GM19238 (cell line): ENCODE results near the gene PTPRT.

Source experiments
- DNase-seq: peaks from one replicate; pipeline ENCODE4 v3.0.0; 2011; ENCODE audit warnings: low spot score; ENCODE audit not compliant: insufficient read length

Gene PTPRT

GRCh38 chr20:42844751-42845150 lies 345.0 kb downstream of the PTPRT start:
- DNase-seq = no peak

- no peak for DNase-seq
These were observed 352.2 kb downstream of the PTPRT start for GRCh38 chr20:42837456-42837855.

- no peak for DNase-seq
These were observed 353.4 kb downstream of the PTPRT start for GRCh38 chr20:42836339-42836738.

GRCh38 chr20:42807876-42808275 lies 381.8 kb downstream of the PTPRT start:
- DNase-seq = no peak

GRCh38 chr20:42795111-42795695 lies 394.5 kb downstream of the PTPRT start:
- no peak for DNase-seq

GRCh38 chr20:42792052-42792451 lies 397.7 kb downstream of the PTPRT start:
- no peak for DNase-seq

- DNase-seq = no peak
These were observed 399.6 kb downstream of the PTPRT start for GRCh38 chr20:42790111-42790510.

GRCh38 chr20:42788707-42789106 lies 401.0 kb downstream of the PTPRT start:
- no peak for DNase-seq

GRCh38 chr20:42785041-42785440 lies 404.7 kb downstream of the PTPRT start:
- DNase-seq = no peak

- DNase-seq = no peak
These were observed 410.5 kb downstream of the PTPRT start for GRCh38 chr20:42779216-42779615.

- DNase-seq = no peak
These were observed 413.8 kb downstream of the PTPRT start for GRCh38 chr20:42775866-42776265.

- DNase-seq = no peak
These were observed 414.7 kb downstream of the PTPRT start for GRCh38 chr20:42775037-42775436.

- DNase-seq = no peak
These were observed 426.7 kb downstream of the PTPRT start for GRCh38 chr20:42763015-42763414.

GRCh38 chr20:42756991-42757390 lies 432.7 kb downstream of the PTPRT start:
- no peak for DNase-seq

- no peak for DNase-seq
These were observed 435.0 kb downstream of the PTPRT start for GRCh38 chr20:42754706-42755105.

GRCh38 chr20:42752620-42753019 lies 437.1 kb downstream of the PTPRT start:
- DNase-seq = no peak

- DNase-seq = no peak
These were observed 440.1 kb downstream of the PTPRT start for GRCh38 chr20:42749556-42749955.

- DNase-seq = no peak
These were observed 441.8 kb downstream of the PTPRT start for GRCh38 chr20:42747765-42748411.

GRCh38 chr20:42744756-42745465 lies 444.8 kb downstream of the PTPRT start:
- no peak for DNase-seq

GRCh38 chr20:42742926-42743325 lies 446.8 kb downstream of the PTPRT start:
- no peak for DNase-seq

- no peak for DNase-seq
These were observed 447.8 kb downstream of the PTPRT start for GRCh38 chr20:42741906-42742305.

GRCh38 chr20:42740226-42740870 lies 449.4 kb downstream of the PTPRT start:
- no peak for DNase-seq
